GM21723 (cell line): ENCODE data around the gene GABARAPL2.
"Not testable (repeated sequence)": the region's sequence is repeated elsewhere in the genome, so short reads cannot be mapped to it uniquely, and the experiment has no call there.

ENCODE experiments used
- ATAC-seq: cut with Tn5 transposase; IDR thresholded peaks from one replicate; pipeline ENCODE4 v1.9.1; 2021; ENCODE audit warnings: mild to moderate bottlenecking, moderate library complexity; ENCODE audit not compliant: unreplicated experiment

GABARAPL2 gene

DNA sequence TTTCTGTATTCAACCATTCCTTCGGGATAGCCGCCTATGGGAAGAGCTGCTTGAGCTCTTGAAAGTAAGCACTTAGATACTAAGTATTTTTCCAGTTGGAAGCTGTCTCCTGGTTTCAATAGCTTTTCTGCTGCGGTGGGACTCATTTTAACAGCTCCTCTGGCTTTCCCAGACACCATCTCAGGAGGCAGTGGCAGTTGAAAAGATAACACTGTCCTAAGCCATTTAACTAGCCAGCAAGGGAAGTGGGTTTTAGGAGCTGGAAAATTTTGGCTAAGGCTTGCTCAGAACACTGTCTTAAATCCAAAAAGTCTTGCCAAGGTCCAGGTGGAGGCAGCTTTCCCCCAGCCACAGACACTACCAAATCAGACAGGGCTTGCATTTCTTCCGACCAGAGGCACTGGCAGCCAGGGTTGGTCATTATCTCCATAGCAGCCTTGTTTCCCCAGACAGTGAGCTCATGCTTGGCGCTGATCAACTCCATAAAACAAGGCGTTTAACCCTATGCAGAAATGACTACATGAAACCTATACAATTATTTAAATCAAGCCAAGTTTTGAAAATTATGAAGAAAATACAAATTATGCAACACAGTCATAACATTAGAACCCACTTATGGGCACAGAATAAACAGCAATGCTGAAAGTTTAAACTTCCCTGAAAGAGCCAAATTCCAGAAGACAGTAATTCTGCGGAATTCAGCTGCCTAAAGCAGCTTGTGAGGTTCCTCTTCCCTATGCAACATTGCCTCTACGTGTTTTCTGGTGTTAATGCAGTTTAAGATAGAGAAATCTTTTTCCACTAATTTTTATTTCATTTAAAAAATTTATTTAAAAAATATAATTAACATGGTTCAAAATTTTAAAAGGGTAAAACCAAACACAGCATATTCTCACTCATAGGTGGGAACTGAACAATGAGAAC lies 25.0 kb downstream of the GABARAPL2 start:
- no peak for ATAC-seq

DNA sequence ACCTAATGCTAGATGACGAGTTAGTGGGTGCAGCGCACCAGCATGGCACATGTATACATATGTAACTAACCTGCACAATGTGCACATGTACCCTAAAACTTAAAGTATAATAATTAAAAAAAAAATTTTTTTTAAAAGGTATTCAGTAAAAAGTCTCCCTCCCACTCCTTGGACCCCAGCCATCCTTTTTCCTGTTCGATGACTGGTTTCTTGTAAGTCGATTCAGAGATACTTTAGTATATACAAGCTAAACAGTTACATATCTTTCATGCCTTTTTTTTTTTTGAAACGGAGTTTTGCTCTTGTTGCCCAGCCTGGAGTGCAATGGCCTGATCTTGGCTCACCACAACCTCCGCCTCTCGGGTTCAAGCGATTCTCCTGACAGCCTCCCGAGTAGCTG lies 25.7 kb downstream of the GABARAPL2 start:
- ATAC-seq: not testable (repeated sequence)

DNA sequence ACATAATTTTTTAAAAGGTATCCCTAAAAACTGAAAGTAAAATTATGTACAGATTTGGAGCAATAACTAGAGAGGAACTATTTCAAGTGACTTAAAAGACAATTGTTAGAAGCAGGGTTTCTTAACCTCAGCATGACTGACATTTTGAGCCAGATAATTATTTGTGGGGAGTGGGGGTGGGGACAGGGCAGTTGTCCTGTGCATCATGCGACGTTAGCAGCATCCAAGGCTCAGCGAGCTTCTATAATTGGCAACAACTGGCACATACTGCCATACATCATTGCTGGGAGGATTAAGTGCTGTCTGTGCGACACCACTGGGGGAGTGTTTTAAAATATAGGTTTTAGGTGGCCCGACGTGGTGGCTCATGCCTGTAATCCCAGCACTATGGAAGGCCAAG lies 27.1 kb downstream of the GABARAPL2 start:
- no peak for ATAC-seq

DNA sequence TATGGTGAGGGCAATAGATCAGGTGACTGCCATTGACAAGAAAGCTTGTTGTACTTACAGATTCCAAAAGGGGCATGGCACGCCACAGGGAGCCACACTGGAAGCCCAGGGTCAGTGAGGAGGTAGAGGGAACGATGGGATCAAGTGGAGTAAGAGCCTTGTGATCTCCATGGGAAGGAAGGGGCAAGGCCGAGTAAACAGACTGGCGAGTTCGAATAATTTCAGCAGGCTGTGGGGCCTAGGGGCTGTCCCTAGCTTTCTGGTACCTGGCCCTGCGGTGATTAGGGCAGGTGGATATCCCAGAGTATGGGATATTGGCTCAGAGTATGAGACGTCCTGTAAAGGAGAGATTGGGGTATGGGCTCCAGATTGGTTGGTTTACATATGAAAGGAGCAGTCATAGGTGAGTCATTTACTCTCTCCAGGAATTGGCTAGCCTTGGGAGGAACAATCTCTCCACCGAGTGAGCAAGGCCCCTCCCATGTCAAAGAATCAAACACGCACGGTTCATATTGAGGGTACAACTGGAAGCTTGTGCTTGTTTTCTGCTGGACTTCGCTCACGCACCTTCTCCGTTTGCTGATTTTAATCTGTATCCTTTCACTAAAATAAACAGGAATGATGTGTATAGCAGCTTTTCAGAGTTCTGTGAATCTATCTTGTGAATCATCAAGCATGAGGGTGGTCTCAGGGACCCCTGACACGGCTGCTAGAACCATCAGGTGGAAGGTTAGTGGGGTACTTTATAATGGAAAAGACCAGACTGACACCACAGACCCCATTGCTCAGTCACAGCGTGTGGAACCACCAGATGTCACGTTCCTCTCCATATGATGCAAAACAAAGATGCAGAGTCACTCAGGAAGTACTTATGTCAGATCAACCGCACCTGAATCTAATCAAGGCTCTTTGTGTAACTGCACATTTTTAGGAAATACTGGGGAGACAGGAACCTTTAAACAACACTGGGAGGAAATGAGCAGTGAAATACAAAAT lies 27.9 kb downstream of the GABARAPL2 start:
- ATAC-seq: no peak

DNA sequence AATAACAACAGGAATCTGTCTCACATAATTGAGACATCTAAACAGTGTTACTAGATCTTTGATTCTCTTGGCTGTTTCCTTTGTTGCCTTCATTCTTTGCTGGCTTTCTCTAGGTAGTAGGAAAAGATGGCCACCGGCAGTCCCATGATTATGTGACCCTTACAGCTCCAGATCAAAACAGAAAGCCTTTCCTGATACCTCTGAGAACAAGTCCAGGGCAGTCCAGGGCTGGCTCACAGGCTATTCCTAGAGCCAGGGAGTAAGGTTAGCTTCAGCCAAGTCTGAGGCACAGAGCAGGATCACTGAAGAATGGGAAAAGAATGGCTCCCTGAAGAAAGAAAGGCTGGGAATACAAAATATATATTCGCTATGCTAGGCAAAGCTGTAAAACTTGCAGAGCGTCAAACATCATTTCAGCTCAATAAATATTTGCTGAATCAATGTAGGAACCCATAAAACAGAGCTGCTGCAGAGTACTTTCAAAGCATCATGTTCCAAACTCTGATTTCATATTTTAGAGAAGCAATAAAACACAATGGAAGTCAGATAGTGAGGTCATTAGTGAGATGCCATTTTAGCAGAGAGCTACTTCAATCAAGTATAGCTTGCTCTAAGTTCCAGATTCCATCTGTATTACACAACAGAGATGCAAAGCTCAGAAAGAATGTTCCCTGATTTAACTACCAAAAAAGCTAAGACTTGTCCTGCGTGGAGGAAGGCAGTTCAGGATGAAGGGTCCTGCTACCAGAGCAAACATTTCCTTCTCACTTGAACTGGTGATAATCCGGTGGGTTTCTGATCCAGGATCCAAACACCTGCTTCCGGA lies 33.5 kb downstream of the GABARAPL2 start:
- no peak for ATAC-seq

DNA sequence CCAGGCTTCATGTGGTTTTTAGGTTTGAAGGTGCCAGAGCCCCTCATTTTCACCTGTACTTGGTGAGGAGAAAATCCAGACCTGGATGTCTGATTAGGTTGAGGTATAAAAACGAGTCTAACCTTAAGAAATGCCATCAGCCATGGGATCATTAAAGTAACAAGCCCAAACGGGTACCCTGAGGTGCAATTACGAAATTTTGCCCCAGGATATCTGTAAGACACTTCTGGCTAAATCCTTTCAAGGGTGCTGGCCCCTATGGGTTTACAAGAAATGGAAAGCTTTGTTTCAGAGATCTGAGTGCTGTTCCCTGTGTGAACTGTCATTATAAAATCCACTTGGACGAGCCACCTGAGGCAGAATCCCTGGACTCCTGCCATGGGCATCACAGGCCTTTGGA lies 37.1 kb downstream of the GABARAPL2 start:
- no peak for ATAC-seq

DNA sequence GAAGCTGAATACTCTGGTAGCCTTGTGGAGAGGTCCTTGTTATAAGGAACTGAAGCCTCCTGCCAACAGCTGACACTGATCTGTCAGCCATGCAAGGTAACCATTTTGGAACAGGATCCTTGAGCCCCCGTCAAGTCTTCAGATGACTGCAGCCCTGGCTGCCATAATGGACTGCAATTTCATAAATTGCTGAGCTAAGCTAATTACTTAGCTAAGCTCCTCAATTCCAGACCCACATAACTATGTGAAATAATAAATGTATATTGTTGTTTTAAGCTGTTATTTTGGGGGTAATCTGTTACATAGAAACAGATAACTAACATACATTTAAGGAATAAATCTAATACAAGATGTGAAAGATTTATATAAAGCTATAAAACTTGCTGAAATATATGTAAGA lies 40.3 kb downstream of the GABARAPL2 start:
- ATAC-seq: no peak

DNA sequence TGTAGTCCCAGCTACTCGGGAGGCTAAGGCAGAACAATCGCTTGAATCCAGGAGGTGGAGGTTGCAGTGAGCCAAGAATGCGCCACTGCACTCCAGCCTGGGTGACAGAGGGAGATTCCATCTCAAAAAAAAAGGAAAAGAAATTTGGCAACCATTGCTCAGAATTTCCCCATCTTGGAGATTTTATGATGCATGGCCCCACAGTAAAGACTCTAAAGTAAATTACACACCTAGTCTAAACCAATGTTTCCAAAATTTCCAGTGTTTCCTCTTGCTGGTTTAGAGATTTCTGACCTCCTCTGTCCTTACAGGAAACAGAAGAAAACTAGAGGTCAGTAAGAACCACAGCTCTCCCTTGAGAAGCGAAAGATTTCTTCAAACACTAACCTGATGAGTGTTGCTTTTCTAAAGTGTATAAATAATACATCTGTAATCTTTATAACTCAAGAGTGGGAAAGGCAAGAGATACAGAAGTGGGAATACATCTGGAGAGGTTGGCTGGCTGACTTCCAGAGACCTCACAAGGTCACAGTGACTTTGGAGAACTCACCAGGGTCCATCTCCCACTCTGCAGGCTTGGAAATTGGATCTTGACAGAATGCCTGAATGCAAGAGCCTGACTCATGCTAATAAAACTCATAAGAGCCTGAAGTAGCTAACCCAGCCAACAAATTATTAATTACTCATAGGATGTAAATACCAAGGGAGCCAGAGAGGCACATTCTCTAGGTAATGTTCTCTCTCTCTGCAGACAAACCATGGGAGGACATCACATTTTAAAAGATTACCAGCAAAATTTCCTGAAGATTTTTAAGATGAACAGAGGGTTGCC lies 48.1 kb downstream of the GABARAPL2 start:
- ATAC-seq: no peak

DNA sequence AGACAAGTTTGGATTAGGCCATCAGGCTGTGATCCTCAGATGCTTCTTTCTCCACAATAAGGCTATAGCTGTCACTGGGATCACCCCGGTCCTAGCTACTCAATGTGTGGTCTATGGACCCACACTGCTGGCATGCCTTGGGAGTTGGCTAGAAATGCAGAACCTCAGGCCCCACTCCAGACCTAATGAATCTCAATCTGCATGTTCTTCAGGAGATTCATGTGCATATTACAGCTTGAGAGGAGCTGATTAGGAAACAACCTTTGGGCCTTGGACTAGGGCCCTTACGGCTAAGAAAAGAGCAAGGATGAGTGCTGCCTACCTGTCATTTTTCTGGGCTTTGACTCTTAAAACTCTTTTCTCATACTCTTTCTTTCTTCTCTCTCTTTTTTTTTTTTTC lies 49.4 kb downstream of the GABARAPL2 start:
- no peak for ATAC-seq

DNA sequence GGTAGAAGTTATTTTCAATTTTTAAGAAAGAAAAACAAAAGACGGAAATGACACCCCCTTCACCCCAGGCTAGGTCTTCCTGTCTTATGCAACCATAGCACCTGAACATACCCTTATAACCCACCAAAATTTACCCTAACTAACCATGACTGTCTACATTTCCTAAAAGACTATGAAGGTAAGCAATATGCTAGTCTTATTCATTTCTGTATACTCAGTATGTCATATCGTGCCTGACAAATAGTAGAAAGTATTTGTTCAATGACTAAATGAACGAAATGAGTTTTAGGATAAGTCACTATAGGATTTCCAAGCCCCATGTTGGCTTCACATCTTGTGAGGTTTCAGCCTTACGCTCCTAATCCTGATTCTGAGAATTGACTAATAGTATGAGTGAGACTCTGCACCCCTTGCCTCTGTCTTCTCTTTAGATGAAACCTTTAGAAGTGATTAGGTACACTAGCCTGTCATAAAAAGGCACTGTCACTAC lies 50.4 kb downstream of the GABARAPL2 start:
- ATAC-seq: peak; percentile 49

DNA sequence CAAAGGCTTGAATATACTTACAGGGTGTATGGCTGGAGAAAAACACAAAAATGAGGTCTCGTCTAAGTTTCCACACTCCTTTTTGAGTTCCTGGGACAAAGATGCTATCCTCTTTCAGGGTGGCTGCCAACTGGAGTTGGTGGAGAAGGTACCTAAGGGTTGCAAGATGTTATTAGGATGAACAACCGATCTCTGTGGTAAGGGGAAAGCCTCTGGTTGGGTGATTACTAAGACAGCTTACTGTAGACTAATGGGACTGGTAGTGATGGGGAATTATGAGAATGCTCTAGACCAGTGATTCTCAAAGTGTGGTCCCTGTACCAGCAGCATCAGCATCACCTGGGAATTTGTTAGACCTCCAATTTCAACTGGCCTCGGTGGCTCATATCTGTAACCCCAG lies 50.9 kb downstream of the GABARAPL2 start:
- ATAC-seq: no peak

DNA sequence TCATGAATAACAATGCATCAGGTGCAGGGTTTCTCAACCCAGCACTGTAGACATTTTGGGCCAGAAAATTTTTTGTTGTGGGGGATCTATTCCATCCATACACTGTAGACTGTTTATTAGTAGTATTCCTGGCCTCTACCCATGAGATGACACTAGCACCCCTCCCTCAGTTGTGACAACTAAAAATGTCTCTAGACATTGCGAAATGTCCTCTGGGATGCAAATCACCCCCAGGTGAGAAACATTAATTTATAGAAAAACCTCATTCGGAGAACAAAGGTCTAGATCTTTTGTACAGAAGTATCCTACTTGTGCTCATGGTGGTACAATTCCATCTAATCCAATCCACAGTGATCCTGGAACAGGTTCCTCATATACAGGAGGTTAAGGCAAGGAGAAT lies 52.6 kb downstream of the GABARAPL2 start:
- ATAC-seq: no peak

DNA sequence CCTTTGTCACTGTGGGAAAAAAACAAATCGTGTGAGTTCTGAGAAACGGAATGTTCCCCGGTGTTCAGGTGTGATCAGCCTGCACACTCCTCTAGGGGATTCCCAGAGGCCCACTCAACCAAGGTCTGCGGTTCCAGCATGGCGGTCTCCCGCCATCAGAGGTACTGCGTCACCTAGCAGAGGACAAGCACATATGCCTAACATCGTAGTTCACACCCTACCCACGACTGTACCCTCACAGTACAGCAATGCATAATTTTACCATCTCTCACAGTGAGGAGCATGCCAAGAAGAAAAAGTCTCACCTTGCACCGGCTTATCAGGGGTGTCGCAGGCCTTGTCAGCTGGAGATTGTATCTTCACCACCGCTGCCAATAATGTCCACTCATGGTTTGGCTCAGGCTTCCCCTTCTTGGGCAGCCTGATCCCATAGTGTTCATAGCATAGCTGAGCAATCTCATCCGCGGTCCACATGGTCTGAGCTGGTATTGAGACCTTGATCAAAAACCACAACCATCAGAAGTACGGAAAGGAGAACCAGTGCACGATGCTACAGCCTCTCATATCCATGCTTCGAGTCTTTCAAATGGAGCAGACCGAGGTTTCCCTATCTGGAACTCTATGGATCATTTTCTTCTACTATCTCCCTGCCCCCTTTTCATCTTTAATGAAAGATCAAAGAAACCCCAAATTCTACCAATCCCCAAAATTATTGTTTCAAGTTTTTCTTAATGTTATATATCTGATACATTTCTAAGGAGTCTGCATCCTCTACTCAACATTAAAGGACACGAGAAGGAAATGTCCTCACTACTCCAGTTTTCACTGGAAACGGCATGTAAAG lies 54.4 kb downstream of the GABARAPL2 start:
- ATAC-seq: no peak

DNA sequence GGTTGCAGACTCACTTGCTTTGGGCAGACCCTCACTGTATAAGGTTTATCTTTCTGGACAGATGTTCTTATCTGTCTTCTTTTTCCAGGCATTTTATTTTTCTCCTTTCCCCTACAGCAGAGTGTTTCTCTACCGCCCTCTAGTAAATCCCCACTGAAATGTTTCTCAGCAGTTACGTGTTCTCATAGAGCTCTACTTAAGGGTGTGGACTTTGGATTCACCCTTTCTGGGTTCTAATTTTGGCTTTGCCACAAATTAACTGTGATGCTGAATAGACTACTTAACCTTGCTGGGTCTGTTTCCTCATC lies 54.9 kb downstream of the GABARAPL2 start:
- no peak for ATAC-seq

DNA sequence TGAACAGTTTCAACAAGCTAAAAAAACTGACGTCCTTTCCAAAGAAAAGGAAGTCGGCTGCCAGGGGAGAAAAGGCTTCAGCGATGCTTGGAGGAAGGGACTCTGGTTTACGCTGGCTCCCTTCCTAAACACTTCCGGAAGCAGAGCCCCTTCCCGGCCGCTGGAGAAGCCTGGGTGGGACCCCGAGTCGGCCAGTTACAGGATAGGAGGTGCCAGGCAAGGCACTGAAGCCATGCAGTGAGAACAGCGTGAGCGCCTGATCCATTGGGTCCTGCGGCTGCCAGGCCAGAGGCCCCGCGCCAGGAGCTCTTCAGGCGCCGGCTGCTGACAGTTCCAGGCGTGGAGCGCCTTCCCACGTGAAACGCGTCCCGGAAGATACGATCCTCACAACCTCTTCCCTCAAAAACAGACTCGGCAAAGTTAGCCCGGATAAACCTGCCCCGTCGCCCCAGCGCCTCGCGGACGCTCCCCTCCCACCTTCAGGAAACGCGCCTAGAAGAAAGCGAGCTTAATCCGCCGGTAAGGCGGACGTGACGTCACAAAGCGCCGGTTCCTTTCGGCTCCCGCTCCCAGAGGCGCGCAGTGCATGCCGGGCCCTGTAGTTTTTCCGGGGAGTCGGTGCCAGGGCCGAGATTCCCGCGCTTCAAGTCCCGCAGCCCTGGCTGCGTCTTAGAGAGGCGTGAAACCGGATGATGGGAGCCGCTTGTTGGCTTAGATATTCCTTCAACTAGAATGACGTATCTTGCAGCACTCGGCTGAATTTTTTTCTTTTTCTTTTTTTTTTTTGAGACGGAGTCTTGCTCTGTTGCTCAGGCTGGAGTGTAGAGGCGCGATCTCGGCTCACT lies 56.8 kb downstream of the GABARAPL2 start, which contains the start of gene ADAT1:
Gene ADAT1, minus strand, starts transcription at position 521 of the 845 bp plus-strand sequence. CDS start 2,482 bp downstream, outside the sequence.
- peak; percentile 95 for ATAC-seq

DNA sequence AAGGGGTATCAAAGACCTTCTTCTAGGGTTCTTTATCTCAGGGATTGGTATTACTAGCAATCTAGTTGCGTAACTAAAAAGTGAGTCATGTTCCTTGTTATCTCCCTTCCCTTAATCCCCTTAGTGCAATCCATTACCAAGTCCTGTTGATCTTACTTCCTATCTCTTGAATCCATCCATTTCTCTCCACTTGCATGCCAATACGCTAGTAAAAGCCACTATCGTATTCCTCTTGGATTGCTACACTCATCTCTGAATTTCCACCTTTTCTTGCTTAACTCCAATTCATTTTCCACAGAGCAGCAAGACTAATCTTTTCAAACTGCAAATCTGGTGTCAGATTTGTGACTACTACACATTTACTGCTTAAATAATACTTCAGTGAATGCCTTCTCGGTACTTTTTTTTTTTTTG lies 58.7 kb downstream of the GABARAPL2 start:
- no peak for ATAC-seq

DNA sequence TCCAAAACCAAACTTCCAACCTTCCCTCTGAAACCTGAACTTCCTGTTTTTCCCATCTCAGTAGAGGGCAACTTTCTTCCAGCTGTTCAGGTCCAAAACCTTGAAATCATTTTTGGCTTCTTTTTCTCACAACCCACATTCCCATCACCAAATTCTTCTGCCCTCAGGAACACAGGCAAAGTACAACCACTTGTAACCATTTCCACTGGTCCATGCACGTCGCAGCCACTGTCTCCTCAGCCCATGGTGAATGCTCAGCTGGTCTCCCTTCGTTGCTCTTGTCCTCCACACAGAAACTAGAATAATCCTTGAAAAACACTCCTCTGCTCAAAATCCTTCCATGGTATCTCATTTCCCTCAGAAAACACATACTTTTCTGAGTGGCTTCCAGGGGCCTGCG lies 60.6 kb downstream of the GABARAPL2 start:
- no peak for ATAC-seq
